IMR-90 (cell line): ENCODE data around the gene NANOS1.

Experiments used
- CEBPB ChIP-seq: IDR thresholded peaks from 2 replicates; pipeline ENCODE4 v1.6.1; 2012; ENCODE audit warnings: low read depth, low read length, improper control_type of control experiment
- FOS ChIP-seq: fragments of 150-350 bp; IDR thresholded peaks from 2 replicates; pipeline ENCODE4 v1.6.1; 2016; ENCODE audit warnings: low read depth, low read length
- MAFK ChIP-seq: IDR thresholded peaks from 2 replicates; pipeline ENCODE4 v1.6.1; 2012; ENCODE audit warnings: low read depth, low read length, improper control_type of control experiment
- MAZ ChIP-seq: IDR thresholded peaks from 2 replicates; pipeline ENCODE4 v1.6.1; 2012; ENCODE audit warnings: low read depth, mild to moderate bottlenecking, low read length, improper control_type of control experiment, moderate library complexity, borderline replicate concordance
- MXI1 ChIP-seq: IDR thresholded peaks from 2 replicates; pipeline ENCODE4 v1.6.1; 2012; ENCODE audit warnings: low read depth, mild to moderate bottlenecking, low read length, moderate library complexity, borderline replicate concordance
- NFE2L2 ChIP-seq: fragments of 150-350 bp; IDR thresholded peaks from 2 replicates; pipeline ENCODE4 v1.6.1; 2016; ENCODE audit warnings: low read depth, mild to moderate bottlenecking, low read length
- POLR2A ChIP-seq: IDR thresholded peaks from 2 replicates; pipeline ENCODE4 v1.6.1; 2012; ENCODE audit warnings: mild to moderate bottlenecking, low read depth, low read length
- RCOR1 ChIP-seq: IDR thresholded peaks from 2 replicates; pipeline ENCODE4 v1.6.1; 2012; ENCODE audit warnings: mild to moderate bottlenecking, low read length, improper control_type of control experiment; ENCODE audit not compliant: insufficient replicate concordance
- RFX5 ChIP-seq: IDR thresholded peaks from 2 replicates; pipeline ENCODE4 v1.8.0; 2012; ENCODE audit warnings: low read depth, mild to moderate bottlenecking, low read length, moderate library complexity
- TF ChIP-seq, protein P1 (sequence below): conservative IDR thresholded peaks from 2 replicates; pipeline ENCODE4 v1.5.1; 2012; ENCODE audit warnings: mild to moderate bottlenecking, low read depth, low read length, improper control_type of control experiment
- TF ChIP-seq, protein P2 (sequence below): fragments of 150-350 bp; IDR thresholded peaks from 2 replicates; pipeline ENCODE4 v1.6.1; 2017; ENCODE audit warnings: mild to moderate bottlenecking, antibody characterized with exemption, low read length, low read depth

DNA sequence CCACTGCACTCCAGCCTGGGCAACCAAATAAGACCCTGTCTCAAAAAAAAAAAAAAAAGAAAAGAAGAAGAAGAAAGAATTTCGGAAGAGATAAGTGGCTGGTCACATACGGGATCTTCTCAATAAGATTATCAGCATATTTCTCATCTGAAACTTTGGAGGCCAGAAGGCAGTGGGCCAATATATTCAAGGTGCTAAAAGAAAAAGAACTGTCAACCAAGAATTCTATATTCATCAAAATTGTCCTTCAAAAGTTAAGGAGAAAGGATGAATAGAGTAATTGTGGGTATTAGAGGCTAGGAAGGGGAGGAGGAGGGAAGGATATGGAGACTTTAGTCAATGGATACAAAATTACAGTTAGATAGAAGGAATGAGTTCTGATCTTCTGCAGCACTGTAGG lies 43.9 kb upstream of the NANOS1 start:
- TF ChIP-seq MXI1 (no peak), POLR2A (no peak), MAFK (no peak), MAZ (no peak), FOS (no peak), CEBPB (no peak), NFE2L2 (no peak), RFX5 (no peak), RCOR1 (no peak)
- TF ChIP-seq, protein P1, sequence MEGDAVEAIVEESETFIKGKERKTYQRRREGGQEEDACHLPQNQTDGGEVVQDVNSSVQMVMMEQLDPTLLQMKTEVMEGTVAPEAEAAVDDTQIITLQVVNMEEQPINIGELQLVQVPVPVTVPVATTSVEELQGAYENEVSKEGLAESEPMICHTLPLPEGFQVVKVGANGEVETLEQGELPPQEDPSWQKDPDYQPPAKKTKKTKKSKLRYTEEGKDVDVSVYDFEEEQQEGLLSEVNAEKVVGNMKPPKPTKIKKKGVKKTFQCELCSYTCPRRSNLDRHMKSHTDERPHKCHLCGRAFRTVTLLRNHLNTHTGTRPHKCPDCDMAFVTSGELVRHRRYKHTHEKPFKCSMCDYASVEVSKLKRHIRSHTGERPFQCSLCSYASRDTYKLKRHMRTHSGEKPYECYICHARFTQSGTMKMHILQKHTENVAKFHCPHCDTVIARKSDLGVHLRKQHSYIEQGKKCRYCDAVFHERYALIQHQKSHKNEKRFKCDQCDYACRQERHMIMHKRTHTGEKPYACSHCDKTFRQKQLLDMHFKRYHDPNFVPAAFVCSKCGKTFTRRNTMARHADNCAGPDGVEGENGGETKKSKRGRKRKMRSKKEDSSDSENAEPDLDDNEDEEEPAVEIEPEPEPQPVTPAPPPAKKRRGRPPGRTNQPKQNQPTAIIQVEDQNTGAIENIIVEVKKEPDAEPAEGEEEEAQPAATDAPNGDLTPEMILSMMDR, result no peak
- TF ChIP-seq, protein P2, sequence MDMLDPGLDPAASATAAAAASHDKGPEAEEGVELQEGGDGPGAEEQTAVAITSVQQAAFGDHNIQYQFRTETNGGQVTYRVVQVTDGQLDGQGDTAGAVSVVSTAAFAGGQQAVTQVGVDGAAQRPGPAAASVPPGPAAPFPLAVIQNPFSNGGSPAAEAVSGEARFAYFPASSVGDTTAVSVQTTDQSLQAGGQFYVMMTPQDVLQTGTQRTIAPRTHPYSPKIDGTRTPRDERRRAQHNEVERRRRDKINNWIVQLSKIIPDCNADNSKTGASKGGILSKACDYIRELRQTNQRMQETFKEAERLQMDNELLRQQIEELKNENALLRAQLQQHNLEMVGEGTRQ, result no peak
